ENCODE measurements around the gene ARID3B. TPM values are rescaled to one million over a fixed set of nuclear protein-coding genes. Genes with fewer than 3 reads are reported as not detected.
A peak's percentile ranks its signal among the peaks of the same experiment; 100 is the strongest.

ARID3B gene
- total and polyA plus RNA-seq, 2 of the 13 experiments (the other 11 are each of a cell fraction or from before 2014, with no cell fraction given): 5.3 to 12.8 TPM

DNA sequence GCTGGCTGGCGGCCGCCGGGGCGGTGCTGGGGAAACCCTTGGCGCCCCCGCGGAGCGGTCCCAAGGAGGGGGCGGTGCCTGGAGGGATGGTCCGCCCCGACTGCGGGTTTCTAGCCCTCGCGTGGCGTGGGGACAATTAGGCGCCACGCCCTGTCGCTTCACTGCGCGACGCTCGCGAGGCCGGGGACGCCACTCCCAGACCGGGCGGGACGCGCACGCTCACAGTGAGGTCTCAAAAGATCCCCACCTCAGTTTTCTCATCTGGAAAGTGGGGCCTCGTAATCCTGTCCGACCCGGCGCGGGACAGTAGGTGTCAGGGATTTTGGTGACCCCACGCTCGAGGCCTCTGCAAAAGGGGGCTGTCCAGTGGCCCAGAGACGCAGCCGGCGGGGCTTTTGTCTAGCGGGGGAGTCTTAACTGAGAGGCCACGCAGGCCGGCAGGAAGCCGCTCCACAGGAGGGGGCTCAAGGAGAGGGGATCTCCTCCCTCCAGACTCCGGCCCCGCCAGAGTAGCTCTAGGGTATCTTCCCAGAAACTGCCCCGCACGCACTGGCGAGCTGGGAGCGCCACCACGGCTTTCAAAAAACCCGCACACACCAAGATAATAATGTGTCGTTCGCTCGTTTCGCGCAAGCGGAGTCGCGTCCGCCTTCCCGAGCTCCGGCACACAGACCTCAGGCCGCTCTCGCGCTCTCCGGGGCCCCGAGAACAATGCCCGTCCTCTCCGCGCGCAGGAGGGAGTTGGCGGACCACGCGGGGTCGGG lies 73.9 kb downstream of the ARID3B start (continued):
- TF ChIP-seq, protein P1, sequence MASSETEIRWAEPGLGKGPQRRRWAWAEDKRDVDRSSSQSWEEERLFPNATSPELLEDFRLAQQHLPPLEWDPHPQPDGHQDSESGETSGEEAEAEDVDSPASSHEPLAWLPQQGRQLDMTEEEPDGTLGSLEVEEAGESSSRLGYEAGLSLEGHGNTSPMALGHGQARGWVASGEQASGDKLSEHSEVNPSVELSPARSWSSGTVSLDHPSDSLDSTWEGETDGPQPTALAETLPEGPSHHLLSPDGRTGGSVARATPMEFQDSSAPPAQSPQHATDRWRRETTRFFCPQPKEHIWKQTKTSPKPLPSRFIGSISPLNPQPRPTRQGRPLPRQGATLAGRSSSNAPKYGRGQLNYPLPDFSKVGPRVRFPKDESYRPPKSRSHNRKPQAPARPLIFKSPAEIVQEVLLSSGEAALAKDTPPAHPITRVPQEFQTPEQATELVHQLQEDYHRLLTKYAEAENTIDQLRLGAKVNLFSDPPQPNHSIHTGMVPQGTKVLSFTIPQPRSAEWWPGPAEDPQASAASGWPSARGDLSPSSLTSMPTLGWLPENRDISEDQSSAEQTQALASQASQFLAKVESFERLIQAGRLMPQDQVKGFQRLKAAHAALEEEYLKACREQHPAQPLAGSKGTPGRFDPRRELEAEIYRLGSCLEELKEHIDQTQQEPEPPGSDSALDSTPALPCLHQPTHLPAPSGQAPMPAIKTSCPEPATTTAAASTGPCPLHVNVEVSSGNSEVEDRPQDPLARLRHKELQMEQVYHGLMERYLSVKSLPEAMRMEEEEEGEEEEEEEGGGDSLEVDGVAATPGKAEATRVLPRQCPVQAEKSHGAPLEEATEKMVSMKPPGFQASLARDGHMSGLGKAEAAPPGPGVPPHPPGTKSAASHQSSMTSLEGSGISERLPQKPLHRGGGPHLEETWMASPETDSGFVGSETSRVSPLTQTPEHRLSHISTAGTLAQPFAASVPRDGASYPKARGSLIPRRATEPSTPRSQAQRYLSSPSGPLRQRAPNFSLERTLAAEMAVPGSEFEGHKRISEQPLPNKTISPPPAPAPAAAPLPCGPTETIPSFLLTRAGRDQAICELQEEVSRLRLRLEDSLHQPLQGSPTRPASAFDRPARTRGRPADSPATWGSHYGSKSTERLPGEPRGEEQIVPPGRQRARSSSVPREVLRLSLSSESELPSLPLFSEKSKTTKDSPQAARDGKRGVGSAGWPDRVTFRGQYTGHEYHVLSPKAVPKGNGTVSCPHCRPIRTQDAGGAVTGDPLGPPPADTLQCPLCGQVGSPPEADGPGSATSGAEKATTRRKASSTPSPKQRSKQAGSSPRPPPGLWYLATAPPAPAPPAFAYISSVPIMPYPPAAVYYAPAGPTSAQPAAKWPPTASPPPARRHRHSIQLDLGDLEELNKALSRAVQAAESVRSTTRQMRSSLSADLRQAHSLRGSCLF (CRISPR knock-in tag; IDR thresholded peaks at IDR 0.05; ENCODE audit: borderline replicate concordance): 0 out of 2 replicates have a peak, but pooled peaks have one; percentile 3
- TF ChIP-seq CHD2 (IDR thresholded peaks at IDR 0.05; ENCODE audit: low read depth, low read length) (peak; percentile 73), ZNF350 (CRISPR knock-in tag; IDR thresholded peaks at IDR 0.05; ENCODE audit: borderline replicate concordance, low read depth) (0 out of 2 replicates have a peak, but pooled peaks have one; percentile 4), SNAI1 (CRISPR knock-in tag; IDR thresholded peaks at IDR 0.05; ENCODE audit: borderline replicate concordance) (peak; percentile 56; the same call in 1 of the 2 replicates), BRCA1 (CRISPR knock-in tag; IDR thresholded peaks at IDR 0.05) (no peak), YY1 (IDR thresholded peaks at IDR 0.05; ENCODE audit: insufficient read depth, insufficient replicate concordance, low read depth, low read length) (peak; percentile 21), KDM3A (CRISPR knock-in tag; IDR thresholded peaks at IDR 0.05; ENCODE audit: low read depth) (no peak), PAWR (CRISPR knock-in tag; IDR thresholded peaks at IDR 0.05; ENCODE audit: borderline replicate concordance) (no peak), HNRNPLL (IDR thresholded peaks at IDR 0.05; ENCODE audit: low read depth, low read length, poor library complexity, severe bottlenecking) (peak; percentile 37), ZNF589 (CRISPR knock-in tag; conservative IDR thresholded peaks at IDR 0.05) (no peak), TRIM24 (CRISPR knock-in tag; IDR thresholded peaks at IDR 0.05) (no peak), ZNF709 (CRISPR knock-in tag; IDR thresholded peaks at IDR 0.05) (0 out of 2 replicates have a peak, but pooled peaks have one; percentile 5), XBP1 (CRISPR knock-in tag; IDR thresholded peaks at IDR 0.05) (no peak), ZMYM3 (CRISPR knock-in tag; IDR thresholded peaks at IDR 0.05) (peak; percentile 99), NONO (IDR thresholded peaks at IDR 0.05) (no peak), NONO (CRISPR knock-in tag; conservative IDR thresholded peaks at IDR 0.05) (no peak), ZNF274 (CRISPR knock-in tag; IDR thresholded peaks at IDR 0.05) (no peak), CHD4 (IDR thresholded peaks at IDR 0.05; ENCODE audit: borderline replicate concordance, low read length) (peak; percentile 82), ZNF331 (CRISPR knock-in tag; IDR thresholded peaks at IDR 0.05) (peak; percentile 11; the same call in 1 of the 2 replicates)

Measured in HepG2 (cell line).